HepG2 (cell line): ENCODE data around the gene ACTN1. TPM values are rescaled to one million over a fixed set of nuclear protein-coding genes. Genes with fewer than 3 reads are reported as not detected.

ENCODE experiments used
- AHR ChIP-seq: IDR thresholded peaks from 2 replicates; pipeline ENCODE4 v1.6.1; 2018; ENCODE audit warnings: missing genetic modification reagents, missing compliant biosample characterization
- EHMT2 ChIP-seq: fragments of 200-600 bp; sonication (generic); IDR thresholded peaks from 2 replicates; pipeline ENCODE4 v1.7.0; 2017; ENCODE audit warnings: antibody characterized with exemption, low read depth, low read length, borderline replicate concordance
- ELF4 ChIP-seq: sonication (generic); formaldehyde crosslinking; IDR thresholded peaks from 2 replicates; pipeline ENCODE4 v1.5.0; 2020; ENCODE audit warnings: missing genetic modification reagents, mild to moderate bottlenecking, moderate library complexity, borderline replicate concordance
- FOXJ3 ChIP-seq: sonication (generic); formaldehyde crosslinking; IDR thresholded peaks from 2 replicates; pipeline ENCODE4 v1.4.0; 2020; ENCODE audit warnings: missing genetic modification reagents, mild to moderate bottlenecking, borderline replicate concordance
- GATAD1 ChIP-seq: IDR thresholded peaks from 2 replicates; pipeline ENCODE4 v1.6.1; 2016; ENCODE audit warnings: missing genetic modification reagents, missing compliant biosample characterization
- HDAC2 ChIP-seq: sonication (generic); formaldehyde crosslinking; IDR thresholded peaks from 2 replicates; pipeline ENCODE4 v1.4.0; 2020; ENCODE audit warnings: missing genetic modification reagents
- HNRNPUL1 ChIP-seq: fragments of 200-400 bp; formaldehyde crosslinking; IDR thresholded peaks from 2 replicates; pipeline ENCODE4 v1.6.1; 2017; ENCODE audit warnings: low read depth, mild to moderate bottlenecking, low read length, moderate library complexity
- NFRKB ChIP-seq: fragments of 450-650 bp; IDR thresholded peaks from 2 replicates; pipeline ENCODE4 v1.6.1; 2017
- NR2F1 ChIP-seq, 2 experiments: fragments of 450-650 bp in 1 of 2; formaldehyde crosslinking in 1 of 2; IDR thresholded peaks; 2 replicates each; pipeline versions ENCODE4 v1.5.0 to v1.6.1; 2016 to 2020; ENCODE audit warnings: mild to moderate bottlenecking in 1 of 2, missing compliant biosample characterization in 1 of 2, missing genetic modification reagents in 1 of 2, moderate library complexity in 1 of 2
- PCBP1 ChIP-seq: fragments of 200-400 bp; formaldehyde crosslinking; IDR thresholded peaks from 2 replicates; pipeline ENCODE4 v1.6.1; 2017; ENCODE audit warnings: mild to moderate bottlenecking, low read depth, low read length, borderline replicate concordance
- SMARCE1 ChIP-seq: fragments of 450-650 bp; IDR thresholded peaks from 2 replicates; pipeline ENCODE4 v1.6.1; 2017; ENCODE audit warnings: borderline replicate concordance
- SNRNP70 ChIP-seq: fragments of 200-400 bp; formaldehyde crosslinking; IDR thresholded peaks from 2 replicates; pipeline ENCODE4 v1.6.1; 2017; ENCODE audit warnings: mild to moderate bottlenecking, low read depth, low read length, moderate library complexity
- SOX6 ChIP-seq, 2 experiments: fragments of 450-650 bp in 1 of 2; sonication (generic) in 1 of 2; formaldehyde crosslinking in 1 of 2; IDR thresholded peaks; 2 replicates each; pipeline versions ENCODE4 v1.4.0 to v1.6.1; 2017 to 2020; ENCODE audit warnings: antibody characterized with exemption in 1 of 2, mild to moderate bottlenecking in 1 of 2, missing genetic modification reagents in 1 of 2
- TCF7L2 ChIP-seq: IDR thresholded peaks from 2 replicates; pipeline ENCODE4 v1.6.1; 2011; ENCODE audit warnings: mild to moderate bottlenecking, low read depth, low read length, moderate library complexity
- YEATS2 ChIP-seq: sonication (generic); formaldehyde crosslinking; IDR thresholded peaks from 2 replicates; pipeline ENCODE4 v1.4.0; 2020; ENCODE audit warnings: missing genetic modification reagents, borderline replicate concordance
- ZNF121 ChIP-seq: sonication (generic); formaldehyde crosslinking; IDR thresholded peaks from 2 replicates; pipeline ENCODE4 v1.5.0; 2020; ENCODE audit warnings: mild to moderate bottlenecking, missing genetic modification reagents
- ZNF234 ChIP-seq: sonication (generic); formaldehyde crosslinking; conservative IDR thresholded peaks from 2 replicates; pipeline ENCODE4 v1.5.1; 2020; ENCODE audit warnings: mild to moderate bottlenecking, missing genetic modification reagents
- ZNF24 ChIP-seq: fragments of 450-650 bp; IDR thresholded peaks from 2 replicates; pipeline ENCODE4 v1.6.1; 2017; ENCODE audit warnings: antibody characterized with exemption, mild to moderate bottlenecking
- ZNF768 ChIP-seq: sonication (generic); formaldehyde crosslinking; IDR thresholded peaks from 2 replicates; pipeline ENCODE4 v1.4.0; 2020; ENCODE audit warnings: missing genetic modification reagents
- polyA plus RNA-seq, 8 experiments: library from polyadenylated mRNA; depleted of rRNA in 3 of 8; stranded (reverse) in 7 of 8; unstranded in 1 of 8; fragments of >200 nt; fragmentation: Illumina TruSeq in 4 of 8; extraction: Trizol in 4 of 8; gene quantifications; 2 replicates each; pipeline versions ENCODE4 v1.2.1 to v1.2.3, GENCODE V29; 2011 to 2016; ENCODE audit warnings: low read depth in 4 of 8, missing spikeins in 1 of 8, mixed read lengths in 1 of 8; ENCODE audit not compliant: insufficient read depth in 1 of 8
- total RNA-seq, 5 experiments: library from RNA; depleted of rRNA; stranded (reverse); fragments of >200 nt; fragmentation: Illumina TruSeq; extraction: Trizol; gene quantifications; 2 replicates each; pipeline ENCODE4 v1.2.3, GENCODE V29; 2016; ENCODE audit warnings: low read depth in 1 of 5
- TF ChIP-seq, protein P1 (sequence below): sonication (generic); formaldehyde crosslinking; IDR thresholded peaks from 2 replicates; pipeline ENCODE4 v1.4.0; 2020; ENCODE audit warnings: missing genetic modification reagents, borderline replicate concordance
- TF ChIP-seq, protein P2 (sequence below): sonication (generic); formaldehyde crosslinking; IDR thresholded peaks from 2 replicates; pipeline ENCODE4 v1.4.0; 2020; ENCODE audit warnings: mild to moderate bottlenecking, missing genetic modification reagents
- TF ChIP-seq, protein P3 (sequence below): sonication (generic); formaldehyde crosslinking; IDR thresholded peaks from 2 replicates; pipeline ENCODE4 v1.4.0; 2020; ENCODE audit warnings: mild to moderate bottlenecking, missing genetic modification reagents
- TF ChIP-seq, protein P4 (sequence below): sonication (generic); formaldehyde crosslinking; IDR thresholded peaks from 2 replicates; pipeline ENCODE4 v1.4.0; 2020; ENCODE audit warnings: low read depth, mild to moderate bottlenecking, missing genetic modification reagents
- TF ChIP-seq, protein P5 (sequence below): sonication (generic); formaldehyde crosslinking; IDR thresholded peaks from 2 replicates; pipeline ENCODE4 v1.4.0; 2020; ENCODE audit warnings: missing genetic modification reagents, borderline replicate concordance

Gene ACTN1
- total and polyA plus RNA-seq, 2 of the 13 experiments (the other 11 are each of a cell fraction or from before 2014, with no cell fraction given): 58.6 to 162 TPM

DNA sequence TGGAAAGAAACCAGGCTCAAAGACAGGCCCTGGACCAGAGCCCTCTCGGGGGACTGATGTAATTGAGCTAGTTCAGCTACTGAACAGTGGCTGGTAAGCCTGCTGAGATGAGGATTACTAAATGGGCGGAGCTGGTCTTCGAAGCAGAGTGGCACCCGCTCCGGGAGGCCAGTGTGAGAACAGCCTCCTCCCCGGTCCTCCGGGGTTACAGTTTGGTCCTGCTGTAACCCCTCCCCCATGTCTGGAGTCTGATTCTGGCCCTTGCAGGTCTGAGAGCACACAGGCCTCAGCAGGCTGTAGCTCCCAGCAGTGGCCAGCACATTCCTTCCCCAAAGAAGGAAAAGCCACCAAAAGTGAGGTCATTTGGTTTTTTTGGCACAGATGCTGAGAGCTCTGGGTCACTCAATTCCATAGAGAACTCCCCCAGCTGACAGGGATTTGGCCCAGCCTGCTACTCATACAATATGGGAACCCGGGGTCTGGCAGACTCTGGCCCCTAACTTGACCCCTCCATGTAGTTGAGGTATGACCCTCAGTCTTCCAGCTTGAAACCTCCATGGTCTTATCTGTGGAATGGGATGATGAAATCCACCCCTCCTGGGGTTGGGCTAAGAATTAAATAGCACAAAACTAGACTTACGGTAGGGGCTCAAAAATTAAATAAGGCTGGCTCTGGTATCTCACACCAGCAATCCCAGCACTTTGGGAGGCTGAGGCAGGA lies 39.0 kb downstream of the ACTN1 start (continued):
- TF ChIP-seq, protein P1, sequence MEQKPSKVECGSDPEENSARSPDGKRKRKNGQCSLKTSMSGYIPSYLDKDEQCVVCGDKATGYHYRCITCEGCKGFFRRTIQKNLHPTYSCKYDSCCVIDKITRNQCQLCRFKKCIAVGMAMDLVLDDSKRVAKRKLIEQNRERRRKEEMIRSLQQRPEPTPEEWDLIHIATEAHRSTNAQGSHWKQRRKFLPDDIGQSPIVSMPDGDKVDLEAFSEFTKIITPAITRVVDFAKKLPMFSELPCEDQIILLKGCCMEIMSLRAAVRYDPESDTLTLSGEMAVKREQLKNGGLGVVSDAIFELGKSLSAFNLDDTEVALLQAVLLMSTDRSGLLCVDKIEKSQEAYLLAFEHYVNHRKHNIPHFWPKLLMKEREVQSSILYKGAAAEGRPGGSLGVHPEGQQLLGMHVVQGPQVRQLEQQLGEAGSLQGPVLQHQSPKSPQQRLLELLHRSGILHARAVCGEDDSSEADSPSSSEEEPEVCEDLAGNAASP (CRISPR knock-in tag): peak; percentile 48; the same call in 1 of the 2 replicates
- TF ChIP-seq, protein P2, sequence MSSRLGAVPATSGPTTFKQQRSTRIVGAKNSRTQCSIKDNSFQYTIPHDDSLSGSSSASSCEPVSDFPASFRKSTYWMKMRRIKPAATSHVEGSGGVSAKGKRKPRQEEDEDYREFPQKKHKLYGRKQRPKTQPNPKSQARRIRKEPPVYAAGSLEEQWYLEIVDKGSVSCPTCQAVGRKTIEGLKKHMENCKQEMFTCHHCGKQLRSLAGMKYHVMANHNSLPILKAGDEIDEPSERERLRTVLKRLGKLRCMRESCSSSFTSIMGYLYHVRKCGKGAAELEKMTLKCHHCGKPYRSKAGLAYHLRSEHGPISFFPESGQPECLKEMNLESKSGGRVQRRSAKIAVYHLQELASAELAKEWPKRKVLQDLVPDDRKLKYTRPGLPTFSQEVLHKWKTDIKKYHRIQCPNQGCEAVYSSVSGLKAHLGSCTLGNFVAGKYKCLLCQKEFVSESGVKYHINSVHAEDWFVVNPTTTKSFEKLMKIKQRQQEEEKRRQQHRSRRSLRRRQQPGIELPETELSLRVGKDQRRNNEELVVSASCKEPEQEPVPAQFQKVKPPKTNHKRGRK (CRISPR knock-in tag): no peak
- TF ChIP-seq ZNF768 (CRISPR knock-in tag) (no peak), GATAD1 (CRISPR knock-in tag) (peak; percentile 32; the same call in 1 of the 2 replicates), TCF7L2 (no peak), EHMT2 (no peak), FOXJ3 (no peak), ZNF24 (no peak), AHR (CRISPR knock-in tag) (no peak), HDAC2 (peak; percentile 76; the same call in 1 of the 2 replicates), SOX6 (IDR thresholded peaks at IDR 0.05) (no peak), SOX6 (CRISPR knock-in tag; IDR thresholded peaks at IDR 0.05) (peak; percentile 20; the same call in 1 of the 2 replicates), YEATS2 (peak; percentile 50; the same call in 1 of the 2 replicates), SMARCE1 (no peak), SNRNP70 (no peak), PCBP1 (no peak), ELF4 (CRISPR knock-in tag) (no peak), HNRNPUL1 (no peak), ZNF121 (CRISPR knock-in tag) (peak; percentile 93), NFRKB (no peak), NR2F1 (CRISPR knock-in tag; IDR thresholded peaks at IDR 0.05) (no peak), ZNF234 (no peak)
- TF ChIP-seq, protein P3, sequence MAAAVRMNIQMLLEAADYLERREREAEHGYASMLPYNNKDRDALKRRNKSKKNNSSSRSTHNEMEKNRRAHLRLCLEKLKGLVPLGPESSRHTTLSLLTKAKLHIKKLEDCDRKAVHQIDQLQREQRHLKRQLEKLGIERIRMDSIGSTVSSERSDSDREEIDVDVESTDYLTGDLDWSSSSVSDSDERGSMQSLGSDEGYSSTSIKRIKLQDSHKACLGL (CRISPR knock-in tag): no peak
- TF ChIP-seq, protein P4, sequence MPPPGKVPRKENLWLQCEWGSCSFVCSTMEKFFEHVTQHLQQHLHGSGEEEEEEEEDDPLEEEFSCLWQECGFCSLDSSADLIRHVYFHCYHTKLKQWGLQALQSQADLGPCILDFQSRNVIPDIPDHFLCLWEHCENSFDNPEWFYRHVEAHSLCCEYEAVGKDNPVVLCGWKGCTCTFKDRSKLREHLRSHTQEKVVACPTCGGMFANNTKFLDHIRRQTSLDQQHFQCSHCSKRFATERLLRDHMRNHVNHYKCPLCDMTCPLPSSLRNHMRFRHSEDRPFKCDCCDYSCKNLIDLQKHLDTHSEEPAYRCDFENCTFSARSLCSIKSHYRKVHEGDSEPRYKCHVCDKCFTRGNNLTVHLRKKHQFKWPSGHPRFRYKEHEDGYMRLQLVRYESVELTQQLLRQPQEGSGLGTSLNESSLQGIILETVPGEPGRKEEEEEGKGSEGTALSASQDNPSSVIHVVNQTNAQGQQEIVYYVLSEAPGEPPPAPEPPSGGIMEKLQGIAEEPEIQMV (CRISPR knock-in tag): no peak
- TF ChIP-seq, protein P5, sequence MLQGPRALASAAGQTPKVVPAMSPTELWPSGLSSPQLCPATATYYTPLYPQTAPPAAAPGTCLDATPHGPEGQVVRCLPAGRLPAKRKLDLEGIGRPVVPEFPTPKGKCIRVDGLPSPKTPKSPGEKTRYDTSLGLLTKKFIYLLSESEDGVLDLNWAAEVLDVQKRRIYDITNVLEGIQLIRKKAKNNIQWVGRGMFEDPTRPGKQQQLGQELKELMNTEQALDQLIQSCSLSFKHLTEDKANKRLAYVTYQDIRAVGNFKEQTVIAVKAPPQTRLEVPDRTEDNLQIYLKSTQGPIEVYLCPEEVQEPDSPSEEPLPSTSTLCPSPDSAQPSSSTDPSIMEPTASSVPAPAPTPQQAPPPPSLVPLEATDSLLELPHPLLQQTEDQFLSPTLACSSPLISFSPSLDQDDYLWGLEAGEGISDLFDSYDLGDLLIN (CRISPR knock-in tag): no peak
